Measurements from ENCODE around the gene B4GALT5.
A peak's percentile ranks its signal among the peaks of the same experiment; 100 is the strongest.
"Not testable (repeated sequence)": the region's sequence is repeated elsewhere in the genome, so short reads cannot be mapped to it uniquely, and the experiment has no call there.

The B4GALT5 gene

GRCh38 chr20:49713753-49714712 is at the start of gene B4GALT5:
B4GALT5 (minus strand) TSS chr20:49713878; CDS start chr20:49713690, 188 bp downstream.
- peak; percentile 90 for DNase-seq

- no peak for DNase-seq
These were observed 49.5 kb upstream of the B4GALT5 start for GRCh38 chr20:49762940-49763766.

GRCh38 chr20:49761888-49762287 is 48.2 kb upstream of the B4GALT5 start:
- not testable (repeated sequence) for DNase-seq

- no peak for DNase-seq
These were observed 45.7 kb upstream of the B4GALT5 start for GRCh38 chr20:49759266-49759950.

GRCh38 chr20:49758781-49759180 is 45.1 kb upstream of the B4GALT5 start:
- peak; percentile 37 for DNase-seq

- no peak for DNase-seq
These were observed 43.9 kb upstream of the B4GALT5 start for GRCh38 chr20:49757597-49757996.

GRCh38 chr20:49756241-49756640 is 42.6 kb upstream of the B4GALT5 start:
- no peak for DNase-seq

GRCh38 chr20:49754596-49754995 is 40.9 kb upstream of the B4GALT5 start:
- no peak for DNase-seq

GRCh38 chr20:49753133-49753532 is 39.5 kb upstream of the B4GALT5 start:
- DNase-seq, result no peak

- DNase-seq, result no peak
These were observed 38.7 kb upstream of the B4GALT5 start for GRCh38 chr20:49752201-49752903.

GRCh38 chr20:49751397-49751736 is 37.7 kb upstream of the B4GALT5 start:
- DNase-seq, result no peak

- DNase-seq, result no peak
These were observed 37.1 kb upstream of the B4GALT5 start for GRCh38 chr20:49750611-49751396.

- no peak for DNase-seq
These were observed 35.9 kb upstream of the B4GALT5 start for GRCh38 chr20:49749625-49750024.

- DNase-seq, result no peak
These were observed 34.8 kb upstream of the B4GALT5 start for GRCh38 chr20:49748525-49748838.

GRCh38 chr20:49747707-49748524 is 34.2 kb upstream of the B4GALT5 start:
- no peak for DNase-seq

GRCh38 chr20:49742948-49743347 is 29.3 kb upstream of the B4GALT5 start:
- no peak for DNase-seq

- DNase-seq, result no peak
These were observed 28.3 kb upstream of the B4GALT5 start for GRCh38 chr20:49741977-49742376.

- DNase-seq, result no peak
These were observed 27.1 kb upstream of the B4GALT5 start for GRCh38 chr20:49740807-49741206.

GRCh38 chr20:49739042-49739441 is 25.4 kb upstream of the B4GALT5 start:
- DNase-seq, result no peak

GRCh38 chr20:49737260-49737659 is 23.6 kb upstream of the B4GALT5 start:
- no peak for DNase-seq

- DNase-seq, result no peak
These were observed 16.1 kb upstream of the B4GALT5 start for GRCh38 chr20:49729780-49730179.
